PFSK-1 (cell line): Measurements from ENCODE around the gene USP20.

Source experiments
- FOXP2 ChIP-seq: optimal IDR thresholded peaks from 2 replicates; pipeline ENCODE3; 2011; ENCODE audit warnings: borderline replicate concordance, control low read depth, inconsistent platforms; ENCODE audit not compliant: insufficient read depth; ENCODE audit errors: extremely low read length, extremely low read depth
- POLR2AphosphoS5 ChIP-seq: IDR thresholded peaks from 2 replicates; pipeline ENCODE4 v1.6.1; 2012; ENCODE audit warnings: low read depth, mild to moderate bottlenecking, control low read depth, low read length, moderate library complexity
- SIN3A ChIP-seq: IDR thresholded peaks from 2 replicates; pipeline ENCODE4 v1.6.1; 2012; ENCODE audit warnings: mild to moderate bottlenecking, low read length, moderate library complexity, borderline replicate concordance; ENCODE audit not compliant: insufficient read depth
- TAF1 ChIP-seq: IDR thresholded peaks from 2 replicates; pipeline ENCODE4 v1.6.1; 2012; ENCODE audit warnings: low read length, control low read depth, borderline replicate concordance; ENCODE audit not compliant: insufficient read depth
- TF ChIP-seq, protein P1 (sequence below), 2 experiments: IDR thresholded peaks; 2 replicates each; pipeline versions ENCODE4 v1.6.1 to v1.8.0; 2011 to 2012; ENCODE audit warnings: low read depth in 2 of 2, low read length in 2 of 2, control low read depth in 1 of 2, inconsistent platforms in 1 of 2, mild to moderate bottlenecking in 1 of 2, moderate library complexity in 1 of 2; ENCODE audit not compliant: insufficient read depth in 1 of 2

USP20 gene

DNA sequence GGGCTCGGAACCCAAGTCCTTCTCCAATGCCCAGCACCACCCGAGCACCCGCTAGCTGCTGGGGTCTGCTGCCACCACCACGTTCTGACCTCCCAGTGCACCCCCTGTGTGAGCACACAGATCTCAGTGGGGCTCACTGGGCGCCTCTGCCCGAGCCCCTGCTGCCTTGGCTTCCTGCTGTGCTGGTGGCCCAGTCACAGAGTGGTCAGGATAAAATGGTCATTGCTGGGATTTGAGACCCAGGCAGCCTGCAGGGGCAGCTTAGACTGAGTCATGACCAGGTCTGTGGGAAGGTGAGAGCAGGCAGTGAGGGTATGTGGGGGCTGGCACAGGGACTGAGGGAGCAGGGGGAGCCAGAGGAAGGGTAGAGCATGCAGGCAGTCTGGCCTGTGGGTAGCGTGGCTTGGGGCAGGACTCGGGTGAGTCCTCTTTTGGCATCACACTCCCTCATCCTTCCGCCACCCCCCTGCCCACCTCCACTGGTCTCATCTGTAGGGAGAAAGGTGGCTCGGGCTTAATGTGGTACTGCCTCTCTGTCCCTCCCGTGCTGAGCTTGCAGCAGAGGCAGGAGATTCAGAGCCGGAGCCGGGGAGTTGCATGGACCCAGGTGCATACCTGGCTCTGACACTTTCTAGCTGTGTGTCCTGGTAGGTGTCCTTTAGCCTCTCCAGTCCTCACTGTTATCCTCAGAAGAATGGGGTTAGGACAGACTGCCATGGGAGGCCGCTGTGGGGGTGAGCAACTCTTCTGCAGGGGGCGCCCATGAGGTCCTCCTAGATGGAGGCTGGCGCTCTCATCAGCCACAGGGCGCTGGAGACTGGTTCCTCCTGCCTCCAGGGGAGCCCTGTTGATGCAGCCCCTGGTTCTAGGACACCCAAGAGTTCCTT, 32.1 kb downstream of the USP20 start:
- TF ChIP-seq POLR2AphosphoS5 (no peak), SIN3A (no peak), FOXP2 (no peak), TAF1 (no peak)
- TF ChIP-seq, protein P1, sequence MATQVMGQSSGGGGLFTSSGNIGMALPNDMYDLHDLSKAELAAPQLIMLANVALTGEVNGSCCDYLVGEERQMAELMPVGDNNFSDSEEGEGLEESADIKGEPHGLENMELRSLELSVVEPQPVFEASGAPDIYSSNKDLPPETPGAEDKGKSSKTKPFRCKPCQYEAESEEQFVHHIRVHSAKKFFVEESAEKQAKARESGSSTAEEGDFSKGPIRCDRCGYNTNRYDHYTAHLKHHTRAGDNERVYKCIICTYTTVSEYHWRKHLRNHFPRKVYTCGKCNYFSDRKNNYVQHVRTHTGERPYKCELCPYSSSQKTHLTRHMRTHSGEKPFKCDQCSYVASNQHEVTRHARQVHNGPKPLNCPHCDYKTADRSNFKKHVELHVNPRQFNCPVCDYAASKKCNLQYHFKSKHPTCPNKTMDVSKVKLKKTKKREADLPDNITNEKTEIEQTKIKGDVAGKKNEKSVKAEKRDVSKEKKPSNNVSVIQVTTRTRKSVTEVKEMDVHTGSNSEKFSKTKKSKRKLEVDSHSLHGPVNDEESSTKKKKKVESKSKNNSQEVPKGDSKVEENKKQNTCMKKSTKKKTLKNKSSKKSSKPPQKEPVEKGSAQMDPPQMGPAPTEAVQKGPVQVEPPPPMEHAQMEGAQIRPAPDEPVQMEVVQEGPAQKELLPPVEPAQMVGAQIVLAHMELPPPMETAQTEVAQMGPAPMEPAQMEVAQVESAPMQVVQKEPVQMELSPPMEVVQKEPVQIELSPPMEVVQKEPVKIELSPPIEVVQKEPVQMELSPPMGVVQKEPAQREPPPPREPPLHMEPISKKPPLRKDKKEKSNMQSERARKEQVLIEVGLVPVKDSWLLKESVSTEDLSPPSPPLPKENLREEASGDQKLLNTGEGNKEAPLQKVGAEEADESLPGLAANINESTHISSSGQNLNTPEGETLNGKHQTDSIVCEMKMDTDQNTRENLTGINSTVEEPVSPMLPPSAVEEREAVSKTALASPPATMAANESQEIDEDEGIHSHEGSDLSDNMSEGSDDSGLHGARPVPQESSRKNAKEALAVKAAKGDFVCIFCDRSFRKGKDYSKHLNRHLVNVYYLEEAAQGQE (IDR thresholded peaks at IDR 0.05; ENCODE audit: insufficient read depth in 1 of 2, low read depth in 2 of 2, low read length in 2 of 2): no peak

DNA sequence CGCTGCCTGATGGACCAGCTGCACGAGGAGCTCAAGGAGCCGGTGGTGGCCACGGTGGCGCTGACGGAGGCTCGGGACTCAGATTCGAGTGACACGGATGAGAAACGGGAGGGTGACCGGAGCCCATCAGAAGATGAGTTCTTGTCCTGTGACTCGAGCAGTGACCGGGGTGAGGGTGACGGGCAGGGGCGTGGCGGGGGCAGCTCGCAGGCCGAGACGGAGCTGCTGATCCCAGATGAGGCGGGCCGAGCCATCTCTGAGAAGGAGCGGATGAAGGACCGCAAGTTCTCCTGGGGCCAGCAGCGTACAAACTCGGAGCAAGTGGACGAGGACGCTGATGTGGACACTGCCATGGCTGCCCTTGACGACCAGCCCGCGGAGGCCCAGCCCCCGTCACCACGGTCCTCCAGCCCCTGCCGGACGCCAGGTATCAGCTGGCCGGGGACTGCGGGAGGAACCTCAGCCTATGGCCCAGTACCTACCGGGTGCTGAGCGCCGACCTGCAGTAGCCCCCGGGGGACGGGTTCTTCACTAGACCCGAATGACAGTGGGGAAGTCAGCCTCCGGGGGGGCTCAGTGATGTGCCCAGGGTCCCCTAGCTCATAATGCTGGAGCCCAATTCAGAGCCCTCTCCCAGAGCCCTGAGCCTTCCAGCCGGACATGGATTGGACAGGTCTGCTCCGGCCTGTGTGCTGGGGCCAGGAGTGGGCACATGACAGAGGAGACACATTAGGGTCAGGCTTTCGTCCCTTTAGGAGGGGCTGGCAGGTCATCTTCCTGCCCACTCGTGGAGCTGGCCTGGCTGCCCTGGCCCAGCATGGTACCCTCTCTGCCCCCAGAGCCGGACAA, 33.0 kb downstream of the USP20 start:
- TF ChIP-seq, protein P1 (IDR thresholded peaks at IDR 0.05; ENCODE audit: insufficient read depth in 1 of 2, low read depth in 2 of 2, low read length in 2 of 2): no peak
- no peak for TF ChIP-seq FOXP2
- TF ChIP-seq SIN3A: no peak
- no peak for TF ChIP-seq POLR2AphosphoS5
- no peak for TF ChIP-seq TAF1

DNA sequence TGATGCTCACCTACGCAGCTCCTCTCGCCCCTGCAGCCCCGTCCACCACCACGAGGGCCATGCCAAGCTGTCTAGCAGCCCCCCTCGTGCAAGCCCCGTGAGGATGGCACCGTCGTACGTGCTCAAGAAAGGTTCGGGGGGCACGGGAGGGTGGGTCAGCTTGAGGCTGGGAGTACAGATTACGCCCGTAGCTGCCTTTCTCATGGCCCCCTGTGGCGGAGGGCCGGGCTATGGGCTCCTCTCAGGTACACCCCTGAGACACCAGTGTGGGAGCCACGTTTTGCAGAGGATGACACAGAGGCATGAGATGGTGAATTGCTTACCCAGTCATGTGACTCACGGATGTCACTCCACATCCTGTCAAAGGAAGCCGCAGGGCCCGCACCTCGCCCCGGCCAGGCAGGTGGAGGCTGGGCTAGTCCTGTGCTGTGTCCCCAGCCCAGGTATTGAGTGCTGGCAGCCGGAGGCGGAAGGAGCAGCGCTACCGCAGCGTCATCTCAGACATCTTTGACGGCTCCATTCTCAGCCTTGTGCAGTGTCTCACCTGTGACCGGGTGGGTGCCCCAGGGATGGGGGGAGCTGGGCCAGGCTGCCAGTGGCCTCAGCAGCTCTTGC, 33.7 kb downstream of the USP20 start:
- no peak for TF ChIP-seq POLR2AphosphoS5

DNA sequence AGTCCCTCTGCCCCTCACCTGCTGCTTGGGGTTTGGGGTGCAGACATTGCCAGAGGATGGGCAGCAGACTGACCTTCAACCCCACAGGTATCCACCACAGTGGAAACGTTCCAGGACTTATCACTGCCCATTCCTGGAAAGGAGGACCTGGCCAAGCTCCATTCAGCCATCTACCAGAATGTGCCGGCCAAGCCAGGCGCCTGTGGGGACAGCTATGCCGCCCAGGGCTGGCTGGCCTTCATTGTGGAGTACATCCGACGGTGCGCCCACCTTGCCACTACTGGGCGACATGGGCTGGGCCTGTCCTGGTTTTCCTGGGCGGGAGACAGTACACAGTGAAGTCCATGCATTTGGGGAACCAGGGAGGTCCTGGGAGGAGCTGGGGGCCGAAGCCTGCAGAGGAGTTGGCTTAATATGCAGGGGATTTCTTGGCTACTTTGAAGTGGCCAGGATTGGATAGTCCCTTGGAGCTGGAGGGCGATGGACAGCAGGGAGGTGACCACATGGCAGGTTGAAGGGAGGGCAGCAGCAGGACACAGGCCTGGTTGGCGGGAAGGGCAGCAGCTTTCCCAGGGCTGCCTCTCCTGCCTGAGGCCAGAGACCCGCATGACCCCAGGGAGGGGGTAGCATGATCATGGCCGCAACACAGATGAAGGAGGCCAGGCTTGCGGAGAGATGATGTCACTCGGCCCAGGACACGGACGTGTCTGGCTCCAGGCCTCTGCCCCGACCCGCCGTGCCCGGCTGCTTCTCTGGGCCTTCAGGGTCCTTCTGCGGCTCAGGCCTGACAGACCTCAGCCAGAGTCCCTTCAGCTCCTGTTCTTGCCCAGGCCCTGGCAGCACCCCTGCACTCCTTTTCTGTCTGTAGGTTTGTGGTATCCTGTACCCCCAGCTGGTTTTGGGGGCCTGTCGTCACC, 34.6 kb downstream of the USP20 start:
- no peak for TF ChIP-seq SIN3A

DNA sequence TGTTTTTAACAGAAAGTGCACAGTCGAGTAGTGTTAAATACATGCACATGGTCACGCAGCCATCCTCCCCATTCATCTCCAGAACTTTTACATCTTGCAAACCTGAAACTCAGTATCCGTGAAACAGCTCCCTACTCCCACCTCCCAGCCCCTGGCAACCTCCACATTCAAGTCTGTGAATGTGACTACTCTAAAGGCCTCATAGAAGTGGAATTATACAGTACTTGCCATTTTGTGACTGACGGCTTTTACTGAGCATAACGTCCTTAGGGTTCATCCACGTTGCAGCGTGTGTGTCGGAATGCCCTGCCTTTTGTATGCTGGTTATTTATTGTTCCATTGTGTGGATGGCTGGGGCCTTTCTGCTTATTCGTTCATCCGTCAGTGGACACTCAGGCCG, 35.8 kb downstream of the USP20 start:
- TF ChIP-seq FOXP2: no peak
- TF ChIP-seq SIN3A: no peak
- TF ChIP-seq, protein P1 (IDR thresholded peaks at IDR 0.05; ENCODE audit: insufficient read depth in 1 of 2, low read depth in 2 of 2, low read length in 2 of 2): no peak
- no peak for TF ChIP-seq POLR2AphosphoS5
- TF ChIP-seq TAF1: no peak
